Panc1 (cell line): ENCODE data around the gene PYGO1. TPM values are rescaled to one million over a fixed set of nuclear protein-coding genes. Genes with fewer than 3 reads are reported as not detected.
"Not testable (repeated sequence)": the region's sequence is repeated elsewhere in the genome, so short reads cannot be mapped to it uniquely, and the experiment has no call there.

Experiments
- ATAC-seq: fragments of 200-7000 bp; cut with Tn5 transposase; 2 replicates; pipeline ENCODE4 v1.9.1; 2020; ENCODE audit warnings: mild to moderate bottlenecking, moderate library complexity
- BruUV-seq: library from RNA; stranded (reverse); fragments of 400-500 nt; replicated peaks from 2 replicates; lab custom pipeline; 2021; lab: Mats Ljungman, UMichigan
- CTCF ChIA-PET: fragments of 300-600 bp; sonication (Branson Sonifier 250); formaldehyde crosslinking; loops from one replicate; lab custom pipeline; 2022; ENCODE audit warnings: antibody characterized with exemption; lab: Charles Lee
- POLR2A ChIA-PET: fragments of 300-600 bp; sonication (Branson Sonifier 250); formaldehyde crosslinking; loops from one replicate; lab custom pipeline; 2022; ENCODE audit warnings: antibody characterized with exemption; lab: Charles Lee
- DNase-seq: peaks from one replicate; pipeline ENCODE4 v3.0.0-alpha.2; 2010; ENCODE audit warnings: low read depth, low spot score
- H3K27ac ChIP-seq: 2 replicates; pipeline ENCODE4 v1.5.1; 2011; ENCODE audit warnings: mild to moderate bottlenecking, low read length, inconsistent platforms
- H3K27me3 ChIP-seq: fragments of 200-500 bp; sonication (Bioruptor generic); 2 replicates; pipeline ENCODE4 v1.6.0; 2014; ENCODE audit warnings: low read length, inconsistent platforms; ENCODE audit not compliant: control insufficient read depth, insufficient read depth
- H3K36me3 ChIP-seq: fragments of 200-500 bp; sonication (Bioruptor generic); 2 replicates; pipeline ENCODE4 v1.5.1; 2014; ENCODE audit warnings: inconsistent platforms, mild to moderate bottlenecking, low read length, moderate library complexity; ENCODE audit not compliant: control insufficient read depth, insufficient read depth
- H3K4me1 ChIP-seq: 2 replicates; pipeline ENCODE4 v1.5.1; 2011; ENCODE audit warnings: inconsistent platforms, mild to moderate bottlenecking, low read length, moderate library complexity; ENCODE audit not compliant: control insufficient read depth, insufficient read depth
- H3K4me3 ChIP-seq, 2 experiments: 2 replicates each; pipeline ENCODE4 v1.5.1; 2011 to 2012; ENCODE audit warnings: low read depth in 2 of 2, low read length in 2 of 2, mild to moderate bottlenecking in 2 of 2, inconsistent platforms in 1 of 2, moderate library complexity in 1 of 2
- H3K9me3 ChIP-seq: fragments of 200-500 bp; sonication (Bioruptor generic); 2 replicates; pipeline ENCODE4 v1.5.1; 2014; ENCODE audit warnings: low read depth, mild to moderate bottlenecking, inconsistent platforms, low read length, moderate library complexity; ENCODE audit not compliant: control insufficient read depth, insufficient read depth
- CTCF ChIP-seq: fragments of 450-650 bp; IDR thresholded peaks from 2 replicates; pipeline ENCODE4 v1.5.1; 2017; ENCODE audit warnings: mild to moderate bottlenecking
- POLR2AphosphoS5 ChIP-seq: IDR thresholded peaks from 2 replicates; pipeline ENCODE4 v1.6.1; 2012; ENCODE audit warnings: mild to moderate bottlenecking, low read depth, low read length, moderate library complexity
- REST ChIP-seq, 2 experiments: IDR thresholded peaks; 2 replicates each; pipeline ENCODE4 v1.6.1; 2011 to 2012; ENCODE audit warnings: low read depth in 2 of 2, control low read depth in 1 of 2, low read length in 1 of 2, mild to moderate bottlenecking in 1 of 2, moderate library complexity in 1 of 2; ENCODE audit not compliant: insufficient read depth in 1 of 2
- SIN3A ChIP-seq: IDR thresholded peaks from 2 replicates; pipeline ENCODE4 v1.6.1; 2012; ENCODE audit warnings: low read depth, mild to moderate bottlenecking, low read length, moderate library complexity, borderline replicate concordance; ENCODE audit not compliant: insufficient read depth
- TCF7L2 ChIP-seq: IDR thresholded peaks from 2 replicates; pipeline ENCODE4 v1.6.1; 2011; ENCODE audit warnings: mild to moderate bottlenecking, low read depth, low read length, inconsistent platforms
- in situ Hi-C: cut with HindIII; loops from 2 replicates; pipeline ENCODE4 v1.10.0; 2016; ENCODE audit warnings: low sequenced_read_pairs, low pct_unique_long_range_greater_than_20kb
- intact Hi-C: fragments of 100-400 bp; cut with micrococcal nuclease; formaldehyde crosslinking; loops from one replicate; pipeline ENCODE4 v1.10.0; 2022; ENCODE audit not compliant: unreplicated experiment
- total RNA-seq: library from RNA; stranded (reverse); gene quantifications from one replicate; pipeline ENCODE4 v1.2.1, GENCODE V29; 2021; ENCODE audit not compliant: unreplicated experiment

Gene PYGO1
- total RNA-seq, 1 experiment from 2014 or later: 2.4 TPM

- in situ Hi-C loops (no loop called here), intact Hi-C loops (no loop called here)
- Histone ChIP-seq H3K9me3 (no peaks in the 10 kb centered on the region), H3K4me3 (no peak overlapping the region), H3K27me3 (no peaks in the 10 kb centered on the region), H3K27ac (no peak overlapping the region), H3K36me3 (no peaks in the 10 kb centered on the region), H3K4me1 (peaks cover 3% of the 10 kb centered on the region; the same call in 1 of the 2 replicates)
- BruUV-seq: no TSS peak
- CTCF ChIA-PET: interaction anchor here (0.6 kb wide), 2 partner anchors 49 to 264 kb away, joined by 4 to 11 read pairs; no protein-coding TSS in a partner anchor
- DNase-seq: no peak
- no peak for ATAC-seq
- TF ChIP-seq REST (IDR thresholded peaks at IDR 0.05; ENCODE audit: insufficient read depth in 1 of 2, low read depth in 2 of 2, low read length in 1 of 2): no peak
- no peak for TF ChIP-seq TCF7L2
- no peak for TF ChIP-seq SIN3A
- TF ChIP-seq POLR2AphosphoS5: no peak
- no peak for TF ChIP-seq CTCF
- POLR2A ChIA-PET: no interaction called here
Measured at GRCh38 chr15:55494931-55495330, 93.2 kb downstream of the PYGO1 start.

GRCh38 chr15:55488952-55489600 lies 99.1 kb downstream of the PYGO1 start:
- H3K9me3 ChIP-seq, H3K27me3 ChIP-seq, H3K4me1 ChIP-seq, H3K27ac ChIP-seq, intact Hi-C loops, ATAC-seq, POLR2A ChIA-PET, in situ Hi-C loops, H3K4me3 ChIP-seq, H3K36me3 ChIP-seq, BruUV-seq: not testable (repeated sequence)
- CTCF ChIA-PET: interaction anchor here (0.7 kb wide), 1 partner anchor 944 kb away, joined by 3 read pairs; no protein-coding TSS in a partner anchor
- peak; percentile 15 for DNase-seq

Other genes with a start within 250 kb of the PYGO1 start
- gene CCPG1, start 180.0 kb downstream of the PYGO1 start, total RNA-seq: 27.6 TPM
- 2.8 TPM for gene PIERCE2, start 179.8 kb downstream of the PYGO1 start, total RNA-seq
- 2.4 TPM for gene DNAAF4, start 80.1 kb downstream of the PYGO1 start, total RNA-seq
- 11.4 TPM for gene PRTG, start 154.8 kb upstream of the PYGO1 start, total RNA-seq